GM20431 (cell line): ENCODE results near the gene WRAP53.
"Not testable (repeated sequence)": the region's sequence is repeated elsewhere in the genome, so short reads cannot be mapped to it uniquely, and the experiment has no call there.

Source experiments
- in situ Hi-C: fragments of 300-500 bp; cut with MseI, MboI; formaldehyde crosslinking; loops from one replicate; pipeline ENCODE4 v1.15.0; 2020; ENCODE audit warnings: low sequenced_read_pairs; ENCODE audit not compliant: unreplicated experiment

Gene WRAP53

GRCh38 chr17:7687908-7688807, at the start of gene WRAP53:
TSS of gene WRAP53 (plus strand) at chr17:7688477. CDS start at chr17:7688649, 172 bp downstream.
- in situ Hi-C loops, result no loop called here

GRCh38 chr17:7640783-7641182, 47.5 kb upstream of the WRAP53 start:
- in situ Hi-C loops, result no loop called here

GRCh38 chr17:7641635-7642034, 46.6 kb upstream of the WRAP53 start:
- in situ Hi-C loops, result not testable (repeated sequence)

GRCh38 chr17:7644775-7645174, 43.5 kb upstream of the WRAP53 start:
- in situ Hi-C loops, result no loop called here

GRCh38 chr17:7646457-7646856, 41.8 kb upstream of the WRAP53 start:
- in situ Hi-C loops, result no loop called here

GRCh38 chr17:7647018-7647417, 41.3 kb upstream of the WRAP53 start:
- in situ Hi-C loops, result no loop called here

GRCh38 chr17:7650509-7651096, 37.7 kb upstream of the WRAP53 start, which contains the start of gene ATP1B2:
TSS of gene ATP1B2 (plus strand) at chr17:7650926. CDS start at chr17:7651519, 593 bp downstream.
- in situ Hi-C loops, result no loop called here

GRCh38 chr17:7651097-7651664, 37.1 kb upstream of the WRAP53 start:
- in situ Hi-C loops, result no loop called here

GRCh38 chr17:7651665-7652387, 36.5 kb upstream of the WRAP53 start:
- in situ Hi-C loops, result no loop called here

GRCh38 chr17:7652388-7653356, 35.6 kb upstream of the WRAP53 start:
- in situ Hi-C loops, result no loop called here

- in situ Hi-C loops, result no loop called here
Observed at GRCh38 chr17:7654832-7655540, 33.3 kb upstream of the WRAP53 start.

- in situ Hi-C loops, result no loop called here
Observed at GRCh38 chr17:7655541-7655840, 32.8 kb upstream of the WRAP53 start.

GRCh38 chr17:7656958-7657609, 31.2 kb upstream of the WRAP53 start:
- in situ Hi-C loops, result no loop called here

GRCh38 chr17:7667656-7668406, 20.4 kb upstream of the WRAP53 start:
- in situ Hi-C loops, result no loop called here

GRCh38 chr17:7668482-7668881, 19.8 kb upstream of the WRAP53 start:
- in situ Hi-C loops, result no loop called here

- in situ Hi-C loops, result no loop called here
Observed at GRCh38 chr17:7673239-7673638, 15.0 kb upstream of the WRAP53 start.

- in situ Hi-C loops, result no loop called here
Observed at GRCh38 chr17:7674934-7675333, 13.3 kb upstream of the WRAP53 start.

- in situ Hi-C loops, result no loop called here
Observed at GRCh38 chr17:7676533-7676932, 11.7 kb upstream of the WRAP53 start.
